Cardiac fibroblast (primary cell): Measurements from ENCODE around the gene GAPDHS.

Source experiments
- DNase-seq, 2 donors: peaks; one replicate each; pipeline versions ENCODE4 v3.0.0 to v3.0.0-alpha.2; 2010; ENCODE audit warnings: low read depth in 2 of 2
- H3K4me3 ChIP-seq, 2 donors: replicated peaks in 1 of 2; 1 replicate in 1 of 2; 2 replicates in 1 of 2; pipeline ENCODE4 v1.5.1; 2011; ENCODE audit warnings: low read depth in 2 of 2, low read length in 2 of 2, mild to moderate bottlenecking in 2 of 2, moderate library complexity in 1 of 2
- CTCF ChIP-seq: IDR thresholded peaks from one replicate; pipeline ENCODE4 v1.5.1; 2011; ENCODE audit warnings: low read depth, mild to moderate bottlenecking, low read length, inconsistent platforms

The GAPDHS gene

GRCh38 chr19:35524181-35524837 is 8.9 kb upstream of the GAPDHS start:
- H3K4me3 ChIP-seq: no peak overlapping the region
- DNase-seq: no peak
- TF ChIP-seq CTCF: no peak

DNA sequence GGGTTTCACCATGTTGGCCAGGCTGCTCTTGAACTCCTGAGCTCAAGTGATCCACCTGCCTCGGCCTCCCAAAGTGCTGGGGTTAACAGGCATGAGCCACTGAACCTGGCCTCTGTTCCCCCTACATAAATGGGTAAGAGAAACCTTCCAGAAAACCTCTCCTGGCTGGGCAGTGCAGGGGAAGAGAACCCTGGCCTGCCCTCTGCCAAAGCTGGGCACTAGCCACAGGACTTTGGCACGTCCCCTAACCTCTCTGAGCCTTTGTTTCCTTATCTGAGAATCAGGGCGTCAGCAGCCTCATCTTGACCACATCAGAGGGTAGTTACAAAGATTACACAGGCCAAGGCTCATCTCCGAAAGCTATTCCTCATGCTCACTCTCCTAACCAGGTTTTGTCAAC is 7.4 kb upstream of the GAPDHS start:
- no peak for DNase-seq
- TF ChIP-seq CTCF: no peak
- H3K4me3 ChIP-seq: no peak overlapping the region

DNA sequence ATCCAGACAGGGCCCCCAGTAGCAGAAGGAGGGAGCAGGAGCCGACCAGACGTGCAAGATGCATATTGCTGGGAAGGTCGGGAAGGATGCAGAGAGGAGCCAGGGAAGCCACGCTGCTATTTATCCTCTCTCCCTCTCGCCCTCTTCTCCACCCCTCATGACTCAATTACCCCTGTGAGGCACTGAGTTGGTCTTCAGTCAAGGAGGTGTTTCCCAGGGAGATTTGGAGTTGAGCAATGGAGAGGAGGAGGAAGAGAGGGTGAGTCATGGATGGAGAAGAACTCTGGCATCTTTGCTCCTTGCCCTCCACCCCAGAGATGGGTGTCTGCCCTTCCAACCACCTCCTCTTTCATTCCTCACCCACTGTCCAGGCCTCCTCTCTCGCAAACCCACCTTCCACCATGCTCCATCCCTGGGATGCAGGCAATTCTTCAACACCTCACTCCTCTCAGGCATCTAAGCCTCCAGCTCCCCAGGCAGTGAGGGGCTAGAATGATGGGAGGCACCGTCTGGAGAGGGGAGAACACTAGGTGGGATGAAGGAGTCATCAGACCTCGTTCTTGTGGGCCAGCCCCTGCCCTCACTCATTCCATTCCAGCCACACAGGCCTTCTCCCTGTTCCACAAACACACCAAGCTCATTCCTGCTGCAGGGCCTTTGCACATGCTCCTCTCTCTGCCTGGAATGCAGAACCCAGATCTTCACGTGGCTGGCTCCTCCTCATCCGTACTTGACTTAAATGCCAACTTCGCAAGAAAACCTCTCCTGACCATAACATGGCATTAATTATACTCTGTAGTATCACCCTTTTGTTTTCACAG is 4.8 kb upstream of the GAPDHS start, which contains the start of gene SBSN:
TSS of gene SBSN (minus strand) at position 94 of the 821 bp plus-strand sequence. CDS start at position 64, 30 bp downstream.
- no peak within 1 kb of the TSS for H3K4me3 ChIP-seq
- peak; percentile 79 to 84 for DNase-seq
- no peak for TF ChIP-seq CTCF

- TF ChIP-seq CTCF: no peak
- H3K4me3 ChIP-seq: no peak overlapping the region
- no peak for DNase-seq
Observed at GRCh38 chr19:35529241-35530218, 3.7 kb upstream of the GAPDHS start.

- no peak for DNase-seq
- H3K4me3 ChIP-seq: no peak overlapping the region
- no peak for TF ChIP-seq CTCF
Observed at GRCh38 chr19:35531291-35531690, 2.0 kb upstream of the GAPDHS start.

DNA sequence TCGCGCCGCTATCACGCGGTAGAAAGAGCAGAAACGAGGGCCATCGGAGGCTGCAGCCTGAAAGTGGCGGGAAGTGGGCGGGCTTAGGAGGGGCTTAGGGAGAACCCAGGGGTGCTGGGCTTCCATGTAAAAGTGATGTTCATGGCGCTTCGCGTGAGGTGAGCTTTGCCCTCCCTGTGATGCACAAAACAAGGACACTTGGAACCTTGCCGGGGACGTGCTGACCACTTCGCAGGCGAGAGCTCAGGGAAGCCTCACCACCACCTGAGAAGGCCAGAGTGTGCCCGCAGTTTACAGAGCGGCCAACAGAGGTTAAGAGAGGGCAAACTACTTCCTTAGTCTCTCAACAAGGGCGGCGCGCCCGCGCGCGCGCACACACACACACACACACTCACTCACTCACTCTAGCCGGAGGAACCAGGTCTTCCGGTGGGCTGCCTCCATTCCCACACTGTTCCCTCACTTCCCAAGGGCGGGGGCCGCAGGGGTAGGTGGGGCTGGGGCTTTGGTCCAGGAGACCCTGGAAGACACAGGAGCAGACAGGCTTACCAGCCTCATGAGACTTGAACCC is 651 bp downstream of the GAPDHS start:
- no peak for TF ChIP-seq CTCF
- DNase-seq: peak; percentile 32 to 65
- no peak overlapping the region for H3K4me3 ChIP-seq
